HG03103 (cell line): ENCODE measurements around the gene POLR1A.

Experiments used
- ATAC-seq: cut with Tn5 transposase; IDR thresholded peaks from one replicate; pipeline ENCODE4 v1.9.1; 2021; ENCODE audit warnings: low read depth; ENCODE audit not compliant: unreplicated experiment

Gene POLR1A

DNA sequence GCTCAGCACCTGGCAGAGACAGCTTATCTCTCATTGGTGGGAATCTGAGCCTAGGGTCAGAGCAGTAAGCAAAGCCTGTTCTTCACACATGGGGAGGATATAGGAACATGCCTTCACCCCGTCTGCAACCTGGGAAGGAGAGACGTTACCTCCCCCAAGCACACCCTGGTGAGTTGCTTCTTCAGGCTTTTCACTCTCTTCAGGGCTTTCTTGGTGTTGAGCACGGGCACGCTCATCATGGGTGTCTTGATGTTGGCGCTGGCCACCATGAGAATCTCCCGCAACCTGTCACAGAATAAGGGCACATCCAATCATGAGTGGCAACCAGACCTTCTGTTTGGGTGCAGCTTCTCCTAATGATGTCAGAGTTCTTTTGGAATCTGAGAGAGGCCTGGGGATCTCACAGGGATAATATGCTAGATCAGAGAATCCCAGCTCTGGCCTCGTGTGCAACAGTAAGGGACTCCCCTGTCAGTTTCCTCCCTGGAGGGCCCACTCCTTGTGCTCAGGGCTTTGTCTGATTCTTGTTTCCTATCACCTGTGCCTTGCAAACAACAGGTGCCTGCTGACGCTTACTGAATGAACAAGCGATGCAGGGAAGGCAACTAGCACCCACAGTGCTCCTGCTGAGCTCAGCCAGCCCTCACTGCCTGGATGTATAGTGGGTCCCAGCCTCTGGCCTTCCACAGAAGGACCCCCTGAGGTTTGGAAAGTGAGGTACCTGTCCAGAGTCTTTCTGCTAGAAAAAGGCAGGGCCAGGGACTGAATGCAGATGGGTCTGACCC lies 66.3 kb downstream of the POLR1A start:
- ATAC-seq: no peak

DNA sequence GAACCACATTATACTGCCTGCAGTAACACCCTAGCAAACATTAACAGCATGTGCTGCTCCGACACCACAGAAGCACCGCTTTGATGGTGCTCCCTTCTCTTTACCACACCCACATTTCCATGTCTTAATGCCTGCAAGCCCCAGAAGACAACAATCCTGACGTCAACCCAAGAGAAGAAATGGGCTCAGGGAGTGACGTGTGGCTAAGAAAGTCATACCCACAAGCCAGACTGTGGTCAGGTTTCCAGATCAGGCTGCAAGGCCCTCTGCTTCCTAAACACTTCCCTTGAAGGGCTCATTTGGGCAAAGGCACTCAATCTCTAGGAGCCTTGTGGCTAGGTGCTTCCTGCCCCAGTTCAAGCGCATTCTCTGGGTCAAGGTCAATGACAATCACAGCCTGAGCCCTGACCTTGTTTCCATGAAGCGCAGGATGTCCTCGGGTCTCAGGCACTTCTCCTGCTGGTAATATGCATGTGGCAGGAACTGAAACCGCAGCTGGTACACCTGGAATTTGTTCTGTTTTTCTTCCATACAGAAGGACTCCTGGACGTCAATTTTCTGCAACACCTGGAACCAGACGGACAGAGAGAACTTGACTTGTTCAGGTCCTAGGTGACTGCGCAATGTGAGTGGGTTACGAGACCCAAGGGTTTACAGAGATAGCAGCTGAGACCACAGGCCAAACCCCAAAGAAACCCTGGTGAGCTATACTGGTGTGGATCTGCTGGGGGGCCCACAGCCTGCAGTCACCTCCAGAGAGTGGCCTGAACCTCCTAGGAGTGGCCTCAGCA lies 67.2 kb downstream of the POLR1A start:
- ATAC-seq: no peak

DNA sequence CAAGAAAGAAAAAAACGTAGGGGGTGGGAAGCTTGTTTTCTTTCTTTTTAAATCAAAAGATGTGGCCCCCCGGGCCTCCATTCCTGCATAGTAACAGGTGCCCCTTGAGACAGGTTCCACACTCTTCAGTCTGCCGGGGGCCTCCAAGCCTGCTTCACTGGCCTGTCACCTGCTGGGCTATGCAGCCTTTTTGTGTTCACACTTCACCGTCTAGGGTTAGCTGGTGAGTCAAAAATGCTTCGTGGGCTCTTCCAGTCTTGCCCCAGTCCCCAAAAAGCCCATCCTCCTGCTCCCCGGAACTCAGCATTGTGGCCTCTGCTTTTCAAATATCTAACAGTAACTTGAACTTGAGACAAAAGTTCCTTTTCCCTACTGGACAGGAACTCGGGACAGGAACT lies 67.9 kb downstream of the POLR1A start:
- no peak for ATAC-seq

DNA sequence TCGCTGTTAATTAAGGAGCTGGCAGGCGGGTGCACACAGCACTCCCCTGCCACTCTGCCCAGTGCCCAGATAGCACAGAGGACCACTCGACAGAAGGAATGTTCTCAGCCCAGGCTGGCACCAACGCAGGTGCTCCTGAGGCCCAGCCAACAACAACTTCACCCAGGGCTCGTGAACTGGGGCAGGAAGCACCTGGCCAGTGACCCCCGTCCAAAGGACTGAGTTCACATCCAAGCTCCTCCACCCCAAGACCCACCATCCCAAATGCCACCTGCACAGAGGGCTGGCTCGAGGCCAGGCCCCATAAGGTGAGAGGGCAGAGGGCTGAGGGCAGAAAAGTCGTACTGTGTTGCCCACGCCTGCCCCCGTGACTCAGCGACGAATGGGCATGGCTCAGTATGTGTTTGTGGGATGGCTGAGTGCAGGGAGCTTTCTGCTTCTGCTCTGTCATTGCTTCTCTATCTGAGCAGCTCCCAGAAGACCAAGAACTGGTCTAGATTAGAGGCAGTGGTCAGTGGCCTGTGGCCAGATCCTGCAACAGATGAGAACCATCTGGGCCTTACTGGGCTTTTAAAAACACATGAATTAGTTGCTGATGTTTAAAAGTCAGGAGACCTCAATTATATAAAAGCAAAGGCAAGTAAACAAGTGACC lies 68.4 kb downstream of the POLR1A start:
- no peak for ATAC-seq

DNA sequence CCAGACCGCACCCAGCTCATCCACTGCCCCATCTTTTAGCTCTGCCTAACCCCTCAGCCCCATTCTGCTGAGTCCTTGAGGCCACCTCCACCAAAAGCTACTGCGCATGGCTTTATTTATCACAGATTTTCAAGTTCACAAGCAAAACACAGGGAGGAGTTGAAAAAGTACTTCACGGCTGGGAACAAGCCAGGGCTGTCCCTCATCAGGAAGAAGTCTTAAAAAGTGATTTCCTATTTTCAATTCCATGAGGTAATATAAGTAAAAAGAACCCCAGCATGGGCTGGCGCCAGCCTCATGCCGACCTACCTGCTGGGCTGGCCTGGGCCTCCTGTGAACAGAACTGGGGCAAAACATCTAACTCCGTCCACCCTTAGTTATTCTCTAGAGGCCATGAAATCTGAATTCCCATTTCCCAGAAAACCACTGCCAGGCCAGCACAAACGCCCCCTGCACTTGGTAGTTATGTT lies 69.0 kb downstream of the POLR1A start:
- ATAC-seq: no peak

DNA sequence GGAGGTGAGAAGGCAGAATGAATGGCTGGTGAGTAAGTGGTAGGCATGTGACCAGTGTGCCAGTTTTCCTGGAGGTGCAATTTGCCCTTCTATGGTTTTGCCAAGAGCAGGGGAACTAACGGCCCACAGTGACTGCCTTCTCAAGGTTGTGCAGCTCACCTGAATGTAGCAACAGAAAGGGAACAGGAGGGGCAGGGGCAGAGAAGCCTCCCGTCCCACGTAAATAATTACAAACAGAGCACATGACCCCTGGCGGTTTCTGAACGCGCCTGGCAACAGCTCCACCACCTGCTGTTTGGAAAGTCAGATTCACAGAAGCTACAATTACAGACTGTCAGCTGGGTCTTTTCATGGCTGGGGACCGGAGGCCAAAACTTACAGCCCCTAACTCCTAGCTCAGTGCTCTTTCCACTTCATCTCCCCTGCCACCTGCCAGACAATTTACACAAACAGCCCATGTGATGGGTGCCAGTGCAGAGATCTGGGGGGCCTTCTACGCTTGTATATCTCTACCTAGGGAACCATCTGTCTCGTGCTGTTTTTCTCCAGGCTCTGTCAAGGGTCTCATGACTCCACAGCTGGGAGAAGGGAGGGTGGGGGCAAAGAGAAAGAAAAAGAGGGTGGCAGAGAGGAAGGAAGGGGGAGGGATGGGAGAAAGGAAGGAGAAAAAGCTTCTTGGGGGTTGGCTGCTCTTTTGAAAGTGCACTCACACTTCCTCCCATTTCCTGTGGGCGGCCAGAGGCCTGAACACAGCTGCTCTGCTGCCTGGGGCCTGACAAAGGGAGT lies 69.6 kb downstream of the POLR1A start:
- ATAC-seq: peak; percentile 76

DNA sequence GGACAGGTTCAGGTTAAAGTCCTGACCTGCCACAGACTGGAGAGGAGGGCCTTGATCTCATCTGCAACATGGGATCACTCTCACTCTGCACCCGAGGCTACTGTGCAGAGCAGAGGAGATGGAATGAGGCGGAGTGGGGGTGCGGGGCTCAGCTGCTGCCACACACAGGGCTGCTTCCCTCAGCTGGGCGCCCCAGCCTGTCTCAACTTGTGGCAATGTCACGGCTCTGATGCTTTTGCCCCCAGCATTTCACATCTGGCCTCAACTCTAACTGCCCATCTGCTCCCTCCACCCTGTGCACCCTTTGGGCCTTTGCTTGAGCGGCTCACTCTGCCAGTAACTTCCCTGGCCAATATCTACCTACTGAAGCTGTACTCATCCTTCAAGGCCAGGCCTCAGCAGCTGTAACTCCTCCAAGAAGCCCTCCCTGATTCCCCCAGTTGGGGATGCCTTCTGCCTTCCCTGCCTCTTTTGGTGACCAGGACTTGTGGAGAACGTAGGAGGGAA lies 70.3 kb downstream of the POLR1A start:
- no peak for ATAC-seq

DNA sequence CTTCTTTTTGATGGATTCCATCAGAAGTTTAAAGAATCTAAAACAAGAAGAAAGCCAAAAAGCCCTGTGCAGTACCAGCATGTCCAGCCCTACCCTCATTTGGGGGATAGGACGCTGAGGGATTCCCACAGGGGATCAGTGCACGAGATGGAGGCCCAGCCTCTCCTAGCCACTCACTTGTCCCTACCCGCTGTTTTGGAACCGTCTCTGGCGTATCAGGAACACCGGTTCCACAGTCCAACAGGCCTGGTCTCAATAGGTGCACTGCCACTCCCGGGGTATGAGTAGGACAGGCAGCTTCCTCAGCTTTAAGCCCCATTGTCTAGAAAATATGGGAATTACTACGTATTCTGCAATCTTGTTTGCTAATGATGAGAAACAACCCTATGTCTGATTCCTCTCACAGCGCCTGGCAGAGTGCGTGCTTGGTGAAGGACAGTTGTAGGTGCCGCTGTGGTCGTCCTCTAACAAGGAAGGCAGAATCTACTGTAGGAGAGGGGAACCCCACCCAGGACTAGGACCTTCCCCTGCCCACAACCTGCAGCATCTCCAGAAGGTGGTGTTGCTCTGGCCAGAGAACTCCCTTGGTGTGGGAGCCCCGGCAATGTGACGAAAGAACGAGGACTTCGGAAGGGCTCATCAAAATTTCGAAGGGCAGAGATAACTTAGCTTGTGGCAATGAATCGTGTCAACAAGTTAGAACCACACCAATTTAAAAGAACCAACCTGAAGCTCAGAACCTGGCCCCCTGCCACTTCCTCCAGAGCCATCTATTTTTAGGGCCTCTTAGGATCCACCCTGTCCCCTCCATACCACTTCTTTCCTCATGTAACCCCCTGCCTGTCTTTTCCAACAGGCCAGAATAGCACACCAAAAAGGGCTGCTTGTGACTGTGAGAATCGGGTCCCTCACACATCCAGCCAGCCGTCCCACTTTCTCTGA lies 71.7 kb downstream of the POLR1A start:
- ATAC-seq: no peak

DNA sequence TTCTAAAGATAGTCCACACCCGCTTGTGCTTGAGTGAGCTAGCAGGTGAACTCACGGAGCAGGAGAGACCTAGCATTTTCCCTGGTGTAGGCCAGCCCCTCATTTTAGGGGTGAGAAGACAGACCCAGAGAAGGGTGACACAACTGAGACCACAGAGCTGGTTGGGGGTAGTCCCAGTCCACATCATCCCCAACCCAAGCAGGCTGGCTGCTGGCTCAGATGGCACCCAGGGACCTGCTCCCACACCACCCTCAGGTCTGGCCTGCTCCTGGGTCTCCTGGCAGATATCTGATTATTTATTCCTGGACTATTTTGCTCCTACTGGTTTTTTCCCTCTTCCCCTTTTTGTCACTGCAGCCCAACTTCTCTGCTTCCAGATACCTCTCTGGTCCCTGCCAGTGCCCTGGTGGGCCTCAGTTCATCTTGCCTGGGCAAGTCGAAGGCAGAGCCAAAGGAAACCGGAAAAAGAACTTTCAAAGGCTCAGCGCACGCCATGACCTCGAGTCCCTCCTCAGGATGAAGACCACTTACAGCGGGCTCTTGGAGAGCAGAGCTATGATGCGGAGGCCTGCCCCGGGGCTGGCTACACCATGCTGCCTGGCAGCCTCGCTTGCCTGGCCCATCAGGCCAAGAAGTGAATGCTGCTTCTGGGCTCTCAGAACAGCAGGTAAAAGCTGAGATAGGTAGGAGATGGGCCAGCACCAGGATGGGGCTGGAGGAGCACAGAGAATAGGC lies 72.7 kb downstream of the POLR1A start:
- no peak for ATAC-seq

DNA sequence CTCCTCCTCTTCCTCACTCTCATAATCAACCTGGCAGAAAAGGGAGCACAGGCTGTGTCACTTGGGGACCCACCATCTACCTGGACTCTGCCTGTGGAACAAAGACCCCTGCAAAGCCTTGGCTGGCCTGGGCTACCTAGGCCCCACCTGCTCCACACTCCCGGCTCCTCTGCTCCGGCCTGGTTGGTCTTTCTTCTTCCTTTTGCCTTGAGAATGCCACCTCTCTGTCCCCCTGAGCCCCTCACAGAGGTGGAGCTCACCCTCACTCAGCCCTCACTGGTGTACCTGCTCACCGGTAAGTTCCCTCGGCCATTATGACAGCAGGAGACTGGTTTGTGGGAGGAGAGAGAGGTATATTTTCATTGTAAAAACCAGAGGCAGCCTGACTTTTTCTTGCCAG lies 74.1 kb downstream of the POLR1A start:
- no peak for ATAC-seq

DNA sequence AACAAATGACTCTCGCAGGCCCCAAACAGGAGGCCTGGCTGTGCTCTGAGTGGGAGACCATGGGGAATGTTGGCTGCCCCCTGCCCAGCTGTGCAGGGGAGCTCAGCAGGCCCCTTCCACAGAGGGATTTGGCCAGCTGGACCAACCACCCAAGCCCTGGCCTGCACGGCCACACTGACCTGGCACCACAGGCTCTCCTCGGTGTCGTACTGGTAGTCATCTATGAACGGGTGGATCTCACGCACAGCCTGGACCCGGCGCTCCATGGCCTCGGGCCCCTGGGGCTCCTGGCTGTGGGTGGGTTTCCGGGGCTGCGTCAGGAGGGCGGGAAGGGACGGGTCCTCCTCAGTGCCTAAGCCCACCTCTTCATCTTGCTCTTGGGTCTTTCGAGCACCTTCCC lies 74.5 kb downstream of the POLR1A start:
- no peak for ATAC-seq

DNA sequence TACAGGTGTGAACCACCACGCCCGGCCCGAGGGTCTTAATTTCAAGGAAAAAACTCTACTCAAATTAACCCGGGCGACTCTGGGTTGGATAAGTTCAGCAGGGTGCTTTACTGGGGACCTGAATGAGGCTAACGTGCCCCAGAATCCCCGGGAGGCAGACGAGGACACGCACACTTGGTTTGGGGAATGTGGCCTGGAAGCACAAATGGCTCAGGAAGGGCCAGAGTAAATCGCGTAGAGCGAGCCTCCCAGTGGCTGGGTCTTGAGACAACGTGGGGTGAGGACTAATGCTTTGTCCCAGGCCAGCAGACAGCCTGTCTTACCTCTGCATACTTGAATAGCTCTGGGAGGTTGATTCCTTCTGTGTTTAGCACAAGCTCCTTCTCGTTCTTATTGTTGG lies 75.8 kb downstream of the POLR1A start:
- no peak for ATAC-seq

DNA sequence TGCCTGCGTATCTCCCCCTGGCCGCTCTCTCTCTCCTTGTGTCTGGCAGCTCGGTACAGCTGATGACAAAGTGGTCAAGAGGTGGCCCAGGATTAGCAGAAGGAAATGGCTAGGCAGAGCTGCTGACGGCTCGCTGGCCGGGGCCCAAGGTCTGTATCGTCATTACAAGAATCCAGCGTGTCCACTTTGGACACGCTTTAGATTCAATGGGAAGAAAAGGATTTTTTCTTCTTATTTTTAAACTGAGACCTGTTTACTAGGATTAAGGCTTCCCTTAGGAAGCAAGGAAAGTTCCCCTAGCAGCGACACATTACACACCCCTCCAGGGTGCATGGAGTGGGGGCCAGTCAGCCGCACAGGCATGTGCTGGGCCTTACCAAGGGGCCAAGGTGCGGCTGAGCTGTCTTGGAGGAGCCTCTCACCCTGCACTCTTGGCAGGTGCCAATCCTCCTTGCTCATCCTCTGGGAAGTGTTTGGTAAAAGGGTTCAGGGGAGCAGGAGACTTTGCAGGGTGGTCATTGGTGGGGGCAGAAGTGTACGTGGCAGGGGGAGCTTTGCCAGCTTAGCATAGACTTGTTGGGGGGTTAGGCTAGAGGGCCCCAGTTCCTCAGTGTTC lies 76.8 kb downstream of the POLR1A start:
- no peak for ATAC-seq

DNA sequence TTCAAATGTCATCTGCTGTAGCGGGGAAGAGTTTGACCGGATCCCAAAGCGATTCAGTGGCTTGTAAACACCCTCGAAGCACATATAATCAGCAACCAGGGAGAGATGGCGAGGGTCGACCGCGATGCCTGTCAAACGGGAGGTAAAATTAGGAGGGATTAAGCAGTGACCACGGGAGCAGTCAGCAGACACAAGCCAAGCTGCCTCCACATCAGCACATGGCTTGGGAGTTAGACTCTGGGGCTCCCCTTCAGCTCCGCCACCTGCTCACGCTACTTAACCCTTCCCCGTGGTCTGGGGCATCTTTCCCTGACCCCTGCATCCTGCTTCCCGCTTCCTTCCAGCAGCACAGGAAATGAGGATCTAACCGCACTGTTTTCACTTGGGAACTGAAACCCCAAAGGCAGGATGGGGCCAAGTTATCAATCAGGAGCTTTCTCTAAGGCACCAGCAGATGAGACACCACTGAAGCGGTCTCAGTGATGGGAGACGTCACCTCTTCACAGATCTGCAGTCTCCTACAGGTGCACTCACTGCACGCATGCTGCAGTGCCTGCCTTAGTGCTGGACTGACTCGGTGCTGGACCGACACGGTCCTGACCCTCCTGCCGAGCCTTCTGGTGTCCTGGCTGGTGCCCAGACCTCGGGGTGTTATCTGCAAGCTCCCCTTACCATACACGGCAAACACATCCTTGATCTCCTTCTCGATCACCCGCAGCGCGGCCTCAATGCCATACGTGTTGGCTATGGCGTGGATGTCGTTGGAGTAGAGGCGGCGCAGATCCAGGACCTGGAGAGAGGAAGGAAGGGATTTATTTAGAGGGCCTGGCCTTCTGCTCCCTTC lies 77.5 kb downstream of the POLR1A start:
- no peak for ATAC-seq

DNA sequence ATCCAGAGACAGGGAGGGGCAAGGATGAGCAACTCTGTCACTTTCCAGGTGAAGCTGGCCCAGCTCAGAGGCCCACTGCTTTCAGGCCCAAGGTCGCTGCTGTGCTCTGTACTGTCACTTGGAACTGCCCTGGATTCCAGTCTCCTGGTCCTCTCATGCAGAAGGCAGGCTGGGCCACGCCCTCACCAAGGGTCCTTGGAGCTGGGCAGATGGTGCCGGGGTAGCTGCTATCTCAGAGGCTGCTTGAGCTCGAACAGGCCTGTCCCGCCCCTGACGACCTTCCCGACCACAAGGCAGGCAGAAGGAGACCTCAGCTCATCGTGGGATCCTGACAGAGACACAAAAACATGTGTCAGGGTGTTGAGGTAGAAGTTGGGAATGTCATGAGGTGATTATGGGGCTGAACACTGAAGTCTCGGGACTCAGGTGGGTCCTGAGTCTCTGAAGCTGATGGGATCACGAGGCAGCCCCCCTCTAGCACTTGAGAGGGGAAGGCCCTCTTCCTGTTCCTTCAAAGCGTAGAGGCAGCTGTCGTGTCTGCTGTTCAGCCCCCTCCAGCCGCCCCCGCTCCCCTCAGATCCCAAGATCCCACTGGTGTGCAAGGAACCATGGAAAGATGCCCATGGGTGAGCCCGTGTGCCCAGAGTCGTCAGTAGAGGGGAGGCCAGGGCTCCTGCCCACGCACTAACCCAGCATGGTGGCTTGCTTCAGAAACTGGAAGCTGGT lies 78.3 kb downstream of the POLR1A start:
- no peak for ATAC-seq

DNA sequence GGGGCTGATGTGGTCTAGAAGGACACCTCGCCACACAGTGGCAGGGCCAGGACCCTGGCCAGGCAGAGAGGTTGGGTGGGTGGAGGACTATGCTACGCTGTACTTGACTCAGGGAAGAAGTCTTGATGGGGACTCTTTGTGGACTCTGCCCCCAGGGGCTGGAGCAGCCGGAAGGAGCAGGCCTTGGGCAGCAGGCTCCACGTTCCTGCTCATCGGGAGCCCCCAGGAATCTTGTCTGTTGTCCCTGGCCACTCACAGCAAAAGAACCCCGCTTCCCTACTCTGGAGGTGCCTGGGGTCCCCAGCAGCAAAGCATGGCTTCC lies 79.0 kb downstream of the POLR1A start:
- ATAC-seq: no peak
